ENCODE data around the gene ABHD12B. TPM values are rescaled to one million over a fixed set of nuclear protein-coding genes. Genes with fewer than 3 reads are reported as not detected.
A peak's percentile ranks its signal among the peaks of the same experiment; 100 is the strongest.

ABHD12B gene
- total RNA-seq, 2 experiments from 2014 or later = not detected

GRCh38 chr14:50865391-50866076 lies 6.3 kb upstream of the ABHD12B start:
- POLR2A ChIA-PET = no interaction called here

GRCh38 chr14:50871228-50871627 lies 625 bp upstream of the ABHD12B start:
- no peaks in the 10 kb centered on the region for H3K36me3 Mint-ChIP-seq (ENCODE audit: low read depth)
- ATAC-seq (no peak), DNase-seq (no peak)
- H3K27me3 Mint-ChIP-seq = peaks cover 71% of the 10 kb centered on the region
- no peak overlapping the region for H3K27ac Mint-ChIP-seq
- intact Hi-C loops (cut with micrococcal nuclease) = no loop called here
- CTCF ChIA-PET = interaction anchor here (1.0 to 2.4 kb wide), 3 partner anchors 10 to 17 kb away, joined by 5 to 16 read pairs (median 5); no protein-coding TSS in a partner anchor
- no peaks in the 10 kb centered on the region for H3K9me3 Mint-ChIP-seq
- no peak for TF ChIP-seq CTCF (IDR thresholded peaks at IDR 0.05)
- POLR2A ChIA-PET = interaction anchor here (0.6 kb wide), 1 partner anchor 110 kb away, joined by 3 read pairs; no protein-coding TSS in a partner anchor
- H3K4me1 Mint-ChIP-seq (ENCODE audit: low read depth) = peaks cover 41% of the 10 kb centered on the region
- H3K4me3 Mint-ChIP-seq = no peak overlapping the region

More at GRCh38 chr14:50865391-50866076, 6.3 kb upstream of the ABHD12B start:
- TF ChIP-seq CTCF (IDR thresholded peaks at IDR 0.05) = no peak
- no peak overlapping the region for H3K4me3 Mint-ChIP-seq
- peaks cover 2% of the 10 kb centered on the region for H3K4me1 Mint-ChIP-seq (ENCODE audit: low read depth)
- no peaks in the 10 kb centered on the region for H3K9me3 Mint-ChIP-seq
- CTCF ChIA-PET = interaction anchor here (0.5 to 9.9 kb wide), 4 partner anchors 61 to 323 kb away, joined by 3 to 160 read pairs (median 3); no protein-coding TSS in a partner anchor
- H3K36me3 Mint-ChIP-seq (ENCODE audit: low read depth) = no peaks in the 10 kb centered on the region
- intact Hi-C loops (cut with micrococcal nuclease) = loop anchor here (10.0 kb wide), 1 partner anchor 271 kb away; no protein-coding TSS in a partner anchor
- DNase-seq (no peak), ATAC-seq (no peak)
- H3K27ac Mint-ChIP-seq = no peak overlapping the region
- peaks cover 33% of the 10 kb centered on the region for H3K27me3 Mint-ChIP-seq

GRCh38 chr14:50874757-50875156 lies 2.9 kb downstream of the ABHD12B start:
- no peaks in the 10 kb centered on the region for H3K36me3 Mint-ChIP-seq (ENCODE audit: low read depth)
- TF ChIP-seq CTCF (IDR thresholded peaks at IDR 0.05) = no peak
- no peak overlapping the region for H3K27ac Mint-ChIP-seq
- H3K4me3 Mint-ChIP-seq = no peak overlapping the region
- CTCF ChIA-PET = interaction anchor here (0.6 to 1.3 kb wide), 2 partner anchors 14 to 109 kb away, joined by 3 read pairs; no protein-coding TSS in a partner anchor
- POLR2A ChIA-PET = interaction anchor here (1.0 to 1.1 kb wide), 2 partner anchors 44 to 206 kb away, joined by 3 to 4 read pairs; partner anchors contain the start of genes NIN and SAV1
- no peaks in the 10 kb centered on the region for H3K9me3 Mint-ChIP-seq
- H3K27me3 Mint-ChIP-seq = peaks cover 70% of the 10 kb centered on the region
- H3K4me1 Mint-ChIP-seq (ENCODE audit: low read depth) = peaks cover 42% of the 10 kb centered on the region
- ATAC-seq (no peak), DNase-seq (no peak)
- intact Hi-C loops (cut with micrococcal nuclease) = no loop called here

- no peak for TF ChIP-seq CTCF (IDR thresholded peaks at IDR 0.05)
- intact Hi-C loops (cut with micrococcal nuclease) = no loop called here
- no peaks in the 10 kb centered on the region for H3K36me3 Mint-ChIP-seq (ENCODE audit: low read depth)
- no peak overlapping the region for H3K4me3 Mint-ChIP-seq
- no peaks in the 10 kb centered on the region for H3K9me3 Mint-ChIP-seq
- ATAC-seq = peak; percentile 96
- peaks cover 66% of the 10 kb centered on the region for H3K27me3 Mint-ChIP-seq
- DNase-seq = peak; percentile 93
- H3K4me1 Mint-ChIP-seq (ENCODE audit: low read depth) = peaks cover 42% of the 10 kb centered on the region
- ChIA-PET POLR2A (interaction anchor here (1.0 to 1.5 kb wide), 3 partner anchors 15 to 207 kb away, joined by 3 to 4 read pairs (median 3); partner anchors contain the start of genes NIN and SAV1), CTCF (interaction anchor here (1.3 kb wide), 1 partner anchor 15 kb away, joined by 3 read pairs; no protein-coding TSS in a partner anchor)
- no peak overlapping the region for H3K27ac Mint-ChIP-seq
Observed at GRCh38 chr14:50875359-50876070, 3.7 kb downstream of the ABHD12B start.

Measured in activated CD8-positive, alpha-beta T cell treated with anti-CD3 and anti-CD28 coated beads for 36 hours (primary cell).